Thoracic aorta (tissue), 2 donors: Measurements from ENCODE around the gene RALA. TPM values are rescaled to one million over a fixed set of nuclear protein-coding genes. Genes with fewer than 3 reads are reported as not detected.

Experiments used
- ATAC-seq: fragments of 150-250 bp; one replicate; pipeline ENCODE4 v1.8.0; 2017; ENCODE audit warnings: low read depth; ENCODE audit not compliant: insufficient number of reproducible peaks, low FRiP score
- DNase-seq: peaks from one replicate; pipeline ENCODE4 v3.0.0-alpha.2; 2020; ENCODE audit warnings: low spot score
- H3K27ac ChIP-seq, 2 donors: fragments of 200-600 bp; sonication (generic); 1 replicate in 1 of 2; 2 replicates in 1 of 2; pipeline ENCODE4 v1.5.1; 2016; ENCODE audit warnings: mild to moderate bottlenecking in 2 of 2, moderate library complexity in 2 of 2
- H3K27me3 ChIP-seq: fragments of 200-600 bp; sonication (generic); replicated peaks from 2 replicates; pipeline ENCODE4 v1.6.0; 2016; ENCODE audit warnings: mild to moderate bottlenecking; ENCODE audit not compliant: insufficient read depth
- H3K36me3 ChIP-seq: fragments of 200-600 bp; sonication (generic); one replicate; pipeline ENCODE4 v1.5.1; 2016
- H3K4me1 ChIP-seq, 2 donors: fragments of 200-600 bp; sonication (generic); 1 replicate in 1 of 2; 2 replicates in 1 of 2; pipeline versions ENCODE4 v1.5.1 to v1.6.0; 2016; ENCODE audit warnings: low read depth in 2 of 2, mild to moderate bottlenecking in 1 of 2; ENCODE audit not compliant: control insufficient read depth in 1 of 2
- H3K4me3 ChIP-seq: fragments of 200-600 bp; sonication (generic); 2 replicates; pipeline ENCODE4 v1.5.1; 2016; ENCODE audit warnings: mild to moderate bottlenecking
- H3K9me3 ChIP-seq: fragments of 200-600 bp; sonication (generic); 2 replicates; pipeline ENCODE4 v1.5.1; 2016
- total RNA-seq, 2 donors: library from RNA; depleted of rRNA; stranded (reverse); fragments of >200 nt; gene quantifications; one replicate each; pipeline versions ENCODE4 v1.1.0 to v1.2.3, GENCODE V29; 2016
- TF ChIP-seq, protein P1 (sequence below): fragments of 200-600 bp; sonication (generic); IDR thresholded peaks from one replicate; pipeline ENCODE4 v1.5.1; 2019; ENCODE audit warnings: antibody characterized with exemption

The RALA gene
- total RNA-seq, 2 donors from 2014 or later = 7.3 to 9.8 TPM

DNA sequence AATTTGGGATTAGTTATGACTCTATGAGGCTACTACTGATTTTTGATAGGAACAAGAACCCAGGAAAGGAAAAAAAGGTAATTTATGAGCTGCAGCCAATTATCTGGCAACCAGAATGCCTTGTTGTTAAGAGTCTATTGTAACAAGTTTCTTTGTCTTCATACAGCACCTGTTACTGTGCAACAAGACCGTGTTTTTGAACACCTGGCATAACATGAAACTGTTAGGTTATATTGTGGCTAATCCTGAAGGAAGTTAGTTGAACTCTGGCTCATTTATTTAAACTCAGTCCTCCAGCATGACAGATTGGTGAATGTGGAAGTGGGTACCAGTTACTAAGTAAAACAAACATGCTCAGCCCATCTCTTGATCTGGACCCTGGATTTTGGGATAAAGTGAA lies 33.0 kb downstream of the RALA start:
- TF ChIP-seq, protein P1, sequence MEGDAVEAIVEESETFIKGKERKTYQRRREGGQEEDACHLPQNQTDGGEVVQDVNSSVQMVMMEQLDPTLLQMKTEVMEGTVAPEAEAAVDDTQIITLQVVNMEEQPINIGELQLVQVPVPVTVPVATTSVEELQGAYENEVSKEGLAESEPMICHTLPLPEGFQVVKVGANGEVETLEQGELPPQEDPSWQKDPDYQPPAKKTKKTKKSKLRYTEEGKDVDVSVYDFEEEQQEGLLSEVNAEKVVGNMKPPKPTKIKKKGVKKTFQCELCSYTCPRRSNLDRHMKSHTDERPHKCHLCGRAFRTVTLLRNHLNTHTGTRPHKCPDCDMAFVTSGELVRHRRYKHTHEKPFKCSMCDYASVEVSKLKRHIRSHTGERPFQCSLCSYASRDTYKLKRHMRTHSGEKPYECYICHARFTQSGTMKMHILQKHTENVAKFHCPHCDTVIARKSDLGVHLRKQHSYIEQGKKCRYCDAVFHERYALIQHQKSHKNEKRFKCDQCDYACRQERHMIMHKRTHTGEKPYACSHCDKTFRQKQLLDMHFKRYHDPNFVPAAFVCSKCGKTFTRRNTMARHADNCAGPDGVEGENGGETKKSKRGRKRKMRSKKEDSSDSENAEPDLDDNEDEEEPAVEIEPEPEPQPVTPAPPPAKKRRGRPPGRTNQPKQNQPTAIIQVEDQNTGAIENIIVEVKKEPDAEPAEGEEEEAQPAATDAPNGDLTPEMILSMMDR = no peak
- no peaks in the 10 kb centered on the region for H3K9me3 ChIP-seq
- no peaks in the 10 kb centered on the region for H3K27me3 ChIP-seq
- ATAC-seq (no peak), DNase-seq (no peak)
- peaks cover 0 to 7% of the 10 kb centered on the region in 2 donors for H3K4me1 ChIP-seq
- no peak overlapping the region for H3K27ac ChIP-seq
- H3K36me3 ChIP-seq = no peaks in the 10 kb centered on the region
- no peak overlapping the region for H3K4me3 ChIP-seq

DNA sequence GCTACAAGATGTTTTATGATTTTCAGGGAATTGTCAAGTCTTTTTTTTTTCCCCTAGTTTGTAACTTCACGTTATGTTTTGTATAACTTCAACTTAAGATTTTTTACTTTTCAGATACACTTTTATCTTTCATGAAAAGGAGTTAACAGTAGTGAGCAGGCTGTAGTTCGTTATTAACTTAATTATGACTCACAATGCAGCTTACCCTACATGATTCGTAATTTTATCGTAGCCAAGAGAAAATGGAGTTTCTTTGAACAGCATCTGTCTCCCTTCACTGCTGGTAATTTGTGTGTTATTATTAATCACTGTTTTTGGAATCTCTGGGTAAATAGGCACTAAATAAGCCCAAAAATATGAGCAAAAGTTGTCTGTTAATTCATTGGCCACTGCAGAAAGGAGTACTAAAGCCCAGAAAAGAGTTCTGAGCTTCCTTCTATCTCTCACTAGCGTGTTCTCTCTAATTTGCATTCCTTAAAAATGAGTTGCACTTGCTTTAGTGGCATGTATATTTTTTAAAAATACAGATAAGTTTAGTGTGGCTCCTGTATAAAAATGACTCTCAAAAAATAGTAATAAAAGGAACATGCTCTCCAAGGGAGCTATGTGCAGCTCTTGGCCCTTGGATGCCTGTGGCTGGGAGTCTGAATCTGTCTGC lies 36.1 kb downstream of the RALA start:
- Histone ChIP-seq H3K4me1 (no peaks in the 10 kb centered on the region), H3K27ac (no peak overlapping the region), H3K27me3 (no peaks in the 10 kb centered on the region), H3K36me3 (no peaks in the 10 kb centered on the region), H3K4me3 (no peak overlapping the region), H3K9me3 (no peaks in the 10 kb centered on the region)
- ATAC-seq = no peak
- TF ChIP-seq, protein P1 = no peak
- no peak for DNase-seq

DNA sequence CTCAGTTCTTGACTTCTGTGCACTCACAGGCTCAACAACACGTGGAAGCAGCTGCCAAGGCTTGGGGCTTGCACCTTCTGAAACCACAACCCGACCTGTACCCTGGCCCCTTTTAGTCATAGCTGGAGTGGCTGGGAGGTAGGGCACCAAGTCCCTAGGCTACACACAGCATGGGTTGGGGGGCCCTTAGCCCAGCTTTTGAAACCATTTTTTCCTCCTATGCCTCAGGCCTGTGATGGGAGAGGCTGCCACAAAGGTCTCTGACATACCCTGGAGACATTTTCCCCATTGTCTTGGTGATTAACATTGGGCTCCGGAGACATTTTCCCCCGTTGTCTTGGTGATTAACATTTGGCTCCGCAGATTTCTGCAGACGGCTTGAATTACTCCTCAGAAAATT lies 38.6 kb downstream of the RALA start:
- Histone ChIP-seq H3K27me3 (no peaks in the 10 kb centered on the region), H3K4me3 (no peak overlapping the region), H3K27ac (no peak overlapping the region), H3K36me3 (no peaks in the 10 kb centered on the region), H3K4me1 (peaks cover 0 to 3% of the 10 kb centered on the region in 2 donors), H3K9me3 (no peaks in the 10 kb centered on the region)
- DNase-seq = no peak
- TF ChIP-seq, protein P1 = no peak
- ATAC-seq = no peak

DNA sequence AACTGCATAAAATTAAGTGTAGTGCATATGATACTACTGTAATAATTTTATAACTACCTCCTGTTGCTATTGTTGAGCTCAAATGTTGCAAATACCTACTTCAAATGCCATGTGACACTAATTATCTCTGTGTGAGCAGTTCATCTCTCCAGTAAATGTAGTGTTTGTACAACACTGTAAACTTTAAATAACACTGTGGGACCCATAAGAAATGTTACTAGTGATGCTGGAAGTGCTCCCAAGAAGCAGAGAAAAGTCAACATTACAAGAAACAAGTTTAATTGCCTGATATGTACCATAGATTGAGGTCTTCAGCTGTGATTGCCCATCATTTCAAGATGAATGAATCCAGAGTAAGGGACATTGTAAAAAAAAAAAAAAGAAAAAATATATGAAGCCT lies 39.9 kb downstream of the RALA start:
- Histone ChIP-seq H3K36me3 (no peaks in the 10 kb centered on the region), H3K27me3 (no peaks in the 10 kb centered on the region), H3K9me3 (no peaks in the 10 kb centered on the region), H3K4me3 (no peak overlapping the region), H3K27ac (no peak overlapping the region), H3K4me1 (peaks cover 6 to 14% of the 10 kb centered on the region in 2 donors)
- ATAC-seq = no peak
- DNase-seq = no peak
- TF ChIP-seq, protein P1 = no peak

DNA sequence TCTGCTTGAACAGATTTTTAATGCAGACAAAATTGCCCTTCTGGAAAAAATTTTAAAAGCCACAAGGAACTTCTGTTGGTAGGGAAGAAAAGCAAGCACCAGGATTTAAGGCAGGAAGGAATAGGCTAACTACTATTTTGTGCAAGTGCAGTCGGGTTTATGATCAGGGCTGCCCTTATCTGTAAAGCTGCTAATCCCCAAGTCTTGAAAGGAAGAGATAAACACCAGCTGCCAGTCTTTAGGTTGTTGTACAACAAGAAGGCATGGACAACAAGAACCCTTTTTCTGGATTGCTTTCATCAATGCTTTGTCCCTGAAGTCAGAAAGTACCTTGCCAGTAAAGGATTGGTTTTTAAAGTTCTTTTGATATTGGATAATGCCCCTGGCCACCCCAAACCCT lies 40.7 kb downstream of the RALA start:
- DNase-seq (no peak), ATAC-seq (no peak)
- Histone ChIP-seq H3K27me3 (no peaks in the 10 kb centered on the region), H3K4me3 (no peak overlapping the region), H3K4me1 (peaks cover 6 to 14% of the 10 kb centered on the region in 2 donors), H3K36me3 (no peaks in the 10 kb centered on the region), H3K27ac (no peak overlapping the region), H3K9me3 (no peaks in the 10 kb centered on the region)
- TF ChIP-seq, protein P1 = no peak
